ENCODE data around the gene KANTR. TPM values are rescaled to one million over a fixed set of nuclear protein-coding genes. Genes with fewer than 3 reads are reported as not detected.

KANTR gene
- polyA plus RNA-seq, 1 donor from 2014 or later = 37.5 TPM

DNA sequence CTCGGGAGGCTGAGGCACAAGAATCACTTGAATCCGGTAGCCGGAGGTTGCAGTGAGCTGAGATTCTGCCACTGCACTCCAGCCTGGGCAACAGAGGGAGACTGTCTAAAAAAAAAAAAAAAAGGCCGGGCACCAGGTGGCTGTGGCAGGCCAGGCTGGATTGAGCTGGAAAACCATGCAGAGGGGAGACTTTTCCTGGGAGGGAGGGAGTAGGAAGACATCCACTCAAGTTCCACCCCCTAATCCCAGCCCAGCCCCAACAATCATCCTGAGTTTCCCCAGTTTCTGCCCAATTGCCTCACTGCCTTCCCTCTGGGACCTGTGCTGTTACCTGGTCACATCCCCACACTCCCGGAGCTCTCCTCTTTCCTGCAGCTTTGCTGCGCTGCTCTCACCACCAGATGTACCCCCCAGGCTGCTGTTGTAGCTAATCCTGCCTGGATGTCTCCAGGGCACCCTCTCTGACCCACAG, 20.8 kb upstream of the KANTR start:
- Histone ChIP-seq H3K4me2 (ENCODE audit: low read length) (no peak overlapping the region), H3K9ac (ENCODE audit: low read length) (no peak overlapping the region), H3K9me3 (ENCODE audit: low read length) (no peaks in the 10 kb centered on the region), H3K27me3 (ENCODE audit: insufficient read depth, low read depth, low read length) (no peaks in the 10 kb centered on the region), H3K27ac (ENCODE audit: low read length) (no peak overlapping the region), H3K4me3 (ENCODE audit: low read length) (no peak overlapping the region), H2AFZ (ENCODE audit: low read depth, low read length) (no peak overlapping the region), H3F3A (ENCODE audit: insufficient read depth, low read length, poor library complexity, severe bottlenecking) (no peaks in the 10 kb centered on the region), H4K20me1 (ENCODE audit: insufficient read depth) (no peaks in the 10 kb centered on the region), H3K9me2 (ENCODE audit: insufficient read depth, low read length) (no peaks in the 10 kb centered on the region), H3K79me2 (replicated peaks; ENCODE audit: insufficient read depth, low read length) (no peaks in the 10 kb centered on the region), H3K36me3 (ENCODE audit: insufficient read depth, low read length) (no peaks in the 10 kb centered on the region)
- no peak for TF ChIP-seq TAF1 (IDR thresholded peaks at IDR 0.05; ENCODE audit: low read depth)
- no peak for TF ChIP-seq SMC3 (conservative IDR thresholded peaks at IDR 0.05; ENCODE audit: poor library complexity)
- TF ChIP-seq MXI1 (conservative IDR thresholded peaks at IDR 0.05; ENCODE audit: poor library complexity, severe bottlenecking) = no peak
- TF ChIP-seq RAD21 (conservative IDR thresholded peaks at IDR 0.05) = no peak
- no peak for TF ChIP-seq EZH2 (IDR thresholded peaks at IDR 0.05; ENCODE audit: borderline replicate concordance, insufficient read depth, low read length, poor library complexity, severe bottlenecking)
- no peak for TF ChIP-seq REST (IDR thresholded peaks at IDR 0.05; ENCODE audit: borderline replicate concordance)
- TF ChIP-seq EP300 (conservative IDR thresholded peaks at IDR 0.05; ENCODE audit: poor library complexity, severe bottlenecking) = no peak
- TF ChIP-seq POLR2AphosphoS5 (IDR thresholded peaks at IDR 0.05) = no peak
- TF ChIP-seq, protein P1, sequence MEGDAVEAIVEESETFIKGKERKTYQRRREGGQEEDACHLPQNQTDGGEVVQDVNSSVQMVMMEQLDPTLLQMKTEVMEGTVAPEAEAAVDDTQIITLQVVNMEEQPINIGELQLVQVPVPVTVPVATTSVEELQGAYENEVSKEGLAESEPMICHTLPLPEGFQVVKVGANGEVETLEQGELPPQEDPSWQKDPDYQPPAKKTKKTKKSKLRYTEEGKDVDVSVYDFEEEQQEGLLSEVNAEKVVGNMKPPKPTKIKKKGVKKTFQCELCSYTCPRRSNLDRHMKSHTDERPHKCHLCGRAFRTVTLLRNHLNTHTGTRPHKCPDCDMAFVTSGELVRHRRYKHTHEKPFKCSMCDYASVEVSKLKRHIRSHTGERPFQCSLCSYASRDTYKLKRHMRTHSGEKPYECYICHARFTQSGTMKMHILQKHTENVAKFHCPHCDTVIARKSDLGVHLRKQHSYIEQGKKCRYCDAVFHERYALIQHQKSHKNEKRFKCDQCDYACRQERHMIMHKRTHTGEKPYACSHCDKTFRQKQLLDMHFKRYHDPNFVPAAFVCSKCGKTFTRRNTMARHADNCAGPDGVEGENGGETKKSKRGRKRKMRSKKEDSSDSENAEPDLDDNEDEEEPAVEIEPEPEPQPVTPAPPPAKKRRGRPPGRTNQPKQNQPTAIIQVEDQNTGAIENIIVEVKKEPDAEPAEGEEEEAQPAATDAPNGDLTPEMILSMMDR (IDR thresholded peaks at IDR 0.05; ENCODE audit: poor library complexity, severe bottlenecking) = no peak

GRCh38 chrX:53075011-53075410, 18.9 kb upstream of the KANTR start:
- Histone ChIP-seq H3K4me2 (ENCODE audit: low read length) (no peak overlapping the region), H3K27ac (ENCODE audit: low read length) (no peak overlapping the region), H3K4me3 (ENCODE audit: low read length) (no peak overlapping the region), H3K36me3 (ENCODE audit: insufficient read depth, low read length) (no peaks in the 10 kb centered on the region), H3K27me3 (ENCODE audit: insufficient read depth, low read depth, low read length) (no peaks in the 10 kb centered on the region), H4K20me1 (ENCODE audit: insufficient read depth) (no peaks in the 10 kb centered on the region), H3K79me2 (replicated peaks; ENCODE audit: insufficient read depth, low read length) (no peaks in the 10 kb centered on the region), H2AFZ (ENCODE audit: low read depth, low read length) (no peak overlapping the region), H3K9ac (ENCODE audit: low read length) (no peak overlapping the region), H3K9me3 (ENCODE audit: low read length) (no peaks in the 10 kb centered on the region), H3F3A (ENCODE audit: insufficient read depth, low read length, poor library complexity, severe bottlenecking) (no peaks in the 10 kb centered on the region), H3K9me2 (ENCODE audit: insufficient read depth, low read length) (no peaks in the 10 kb centered on the region)
- TF ChIP-seq EP300 (conservative IDR thresholded peaks at IDR 0.05; ENCODE audit: poor library complexity, severe bottlenecking) (no peak), MXI1 (conservative IDR thresholded peaks at IDR 0.05; ENCODE audit: poor library complexity, severe bottlenecking) (no peak), TAF1 (IDR thresholded peaks at IDR 0.05; ENCODE audit: low read depth) (no peak), REST (IDR thresholded peaks at IDR 0.05; ENCODE audit: borderline replicate concordance) (no peak), POLR2AphosphoS5 (IDR thresholded peaks at IDR 0.05) (no peak), RAD21 (conservative IDR thresholded peaks at IDR 0.05) (no peak), SMC3 (conservative IDR thresholded peaks at IDR 0.05; ENCODE audit: poor library complexity) (no peak), EZH2 (IDR thresholded peaks at IDR 0.05; ENCODE audit: borderline replicate concordance, insufficient read depth, low read length, poor library complexity, severe bottlenecking) (no peak)
- TF ChIP-seq, protein P1 (IDR thresholded peaks at IDR 0.05; ENCODE audit: poor library complexity, severe bottlenecking) = no peak
